ENCODE results near the gene CMTM7. TPM values are rescaled to one million over a fixed set of nuclear protein-coding genes. Genes with fewer than 3 reads are reported as not detected.

The CMTM7 gene
- total and polyA plus RNA-seq, 2 experiments from 2014 or later, result 32.2 to 93.6 TPM

GRCh38 chr3:32352563-32352962, 39.1 kb upstream of the CMTM7 start:
- Mint-ChIP-seq H3K4me3 (no peak overlapping the region), H3K36me3 (ENCODE audit: low read depth) (no peaks in the 10 kb centered on the region)
- no peaks in the 10 kb centered on the region for H3F3A ChIP-seq (replicated peaks; ENCODE audit: low read depth)

More at GRCh38 chr3:32352563-32352962, 39.1 kb upstream of the CMTM7 start:
- H3K4me2 ChIP-seq, result no peak overlapping the region
- H3K36me3 ChIP-seq (ENCODE audit: insufficient read depth), result no peaks in the 10 kb centered on the region
- TF ChIP-seq POLR2AphosphoS5 (IDR thresholded peaks at IDR 0.05; ENCODE audit: low read depth) (no peak), CREB1 (CRISPR knock-in tag; IDR thresholded peaks at IDR 0.05; ENCODE audit: low read depth) (no peak), ZNF331 (CRISPR knock-in tag; IDR thresholded peaks at IDR 0.05; ENCODE audit: low read depth) (no peak), ETS1 (IDR thresholded peaks at IDR 0.05) (no peak), EZH2phosphoT487 (IDR thresholded peaks at IDR 0.05; ENCODE audit: unreplicated experiment) (no peak), JUNB (IDR thresholded peaks at IDR 0.05; ENCODE audit: unreplicated experiment) (no peak), ZNF462 (CRISPR knock-in tag; IDR thresholded peaks at IDR 0.05) (no peak)
- no peaks in the 10 kb centered on the region for H3K27me3 ChIP-seq (ENCODE audit: insufficient read depth)
- peaks cover 5% of the 10 kb centered on the region for H3K27me3 Mint-ChIP-seq (ENCODE audit: insufficient read depth, low read depth, poor library complexity)
- no peak overlapping the region for H3K4me3 ChIP-seq
- H4K20me1 ChIP-seq (replicated peaks; ENCODE audit: insufficient read depth), result peaks cover 2% of the 10 kb centered on the region; the same call in 1 of the 2 replicates
- no peak overlapping the region for H2AFZ ChIP-seq
- H3K9me3 Mint-ChIP-seq, result no peaks in the 10 kb centered on the region
- H3K27ac Mint-ChIP-seq, result no peak overlapping the region
- H3K9me2 ChIP-seq (ENCODE audit: insufficient read depth), result 0 out of 2 replicates have a peak, but pooled peaks cover 3% of the 10 kb centered on the region
- DNase-seq (ENCODE audit: low spot score) (no peak), ATAC-seq (no peak)
- H3K4me1 ChIP-seq (ENCODE audit: insufficient read depth), result peaks cover 18% of the 10 kb centered on the region
- H3K79me2 ChIP-seq (replicated peaks; ENCODE audit: insufficient read depth), result no peaks in the 10 kb centered on the region; the same call in 1 of the 2 replicates
- peaks cover 30% of the 10 kb centered on the region for H3K4me1 Mint-ChIP-seq
- H3K27ac ChIP-seq (ENCODE audit: low read depth), result no peak overlapping the region
